ENCODE data around the gene ARHGAP19. TPM values are rescaled to one million over a fixed set of nuclear protein-coding genes. Genes with fewer than 3 reads are reported as not detected.

ARHGAP19 gene, protein sequence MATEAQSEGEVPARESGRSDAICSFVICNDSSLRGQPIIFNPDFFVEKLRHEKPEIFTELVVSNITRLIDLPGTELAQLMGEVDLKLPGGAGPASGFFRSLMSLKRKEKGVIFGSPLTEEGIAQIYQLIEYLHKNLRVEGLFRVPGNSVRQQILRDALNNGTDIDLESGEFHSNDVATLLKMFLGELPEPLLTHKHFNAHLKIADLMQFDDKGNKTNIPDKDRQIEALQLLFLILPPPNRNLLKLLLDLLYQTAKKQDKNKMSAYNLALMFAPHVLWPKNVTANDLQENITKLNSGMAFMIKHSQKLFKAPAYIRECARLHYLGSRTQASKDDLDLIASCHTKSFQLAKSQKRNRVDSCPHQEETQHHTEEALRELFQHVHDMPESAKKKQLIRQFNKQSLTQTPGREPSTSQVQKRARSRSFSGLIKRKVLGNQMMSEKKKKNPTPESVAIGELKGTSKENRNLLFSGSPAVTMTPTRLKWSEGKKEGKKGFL
- total RNA-seq (10 to 100 TPM; 23.3 to 26.5 TPM), polyA plus RNA-seq (8.9 TPM)

DNA sequence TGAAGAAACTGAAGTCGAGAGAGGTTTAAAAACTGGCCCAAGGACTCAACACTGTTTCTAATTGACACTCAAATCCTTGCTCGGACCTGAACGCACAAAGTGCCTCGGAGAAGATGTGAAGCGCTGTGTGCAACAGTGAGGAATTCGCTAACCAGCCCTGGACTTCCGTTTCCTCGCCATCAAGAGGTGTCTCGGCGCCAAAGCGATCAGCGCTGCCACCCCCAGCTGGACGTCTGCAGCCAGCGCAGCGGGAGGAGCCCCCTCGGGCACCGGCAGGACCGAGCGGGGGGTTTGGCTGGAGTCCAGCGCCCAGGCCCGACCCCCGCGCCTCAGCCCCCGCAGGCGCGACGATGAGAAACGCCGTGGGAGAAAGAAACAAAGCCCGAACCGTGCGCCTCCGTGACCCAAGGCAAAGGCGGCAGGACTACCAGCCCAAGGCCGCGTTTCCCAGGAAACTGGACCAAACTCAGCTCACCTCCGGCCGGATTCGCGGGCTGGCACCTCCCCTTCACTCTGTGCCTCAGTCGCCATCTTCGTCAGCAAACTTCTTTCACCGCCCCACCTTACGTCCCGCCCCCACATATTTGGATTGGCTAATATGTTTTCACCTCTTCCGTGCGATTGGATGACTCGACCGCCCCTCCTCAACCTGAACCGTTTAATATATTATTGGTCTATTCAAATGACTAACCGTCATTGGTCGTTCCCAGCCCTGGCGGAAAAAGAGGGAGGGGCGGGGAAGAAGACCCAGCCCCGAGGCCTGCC is at the start of gene ARHGAP19:
Gene ARHGAP19 (minus strand): TSS at position 541 of the 765 bp plus-strand sequence. CDS start 10 bp downstream, at position 531.
- peak within 1 kb of the TSS; percentile 72 for H3K27ac ChIP-seq (ENCODE audit: low read depth, low read length)
- Mint-ChIP-seq H3K27ac (peak within 1 kb of the TSS; percentile 43 to 96 (median 90)), H3K4me1 (peaks cover 20 to 28% (median 25%) of the 10 kb centered on the region in 3 donors), H3K9me3 (peaks cover 0 to 1% (median 0%) of the 10 kb centered on the region in 5 donors), H3K4me3 (peak within 1 kb of the TSS; percentile 89 to 99 (median 94)), H3K27me3 (peaks cover 1 to 3% of the 10 kb centered on the region in 2 donors), H3K36me3 (peaks cover 0 to 9% (median 0%) of the 10 kb centered on the region in 3 donors)
- H3K36me3 ChIP-seq (ENCODE audit: insufficient read depth, low read length), result no peaks in the 10 kb centered on the region
- H3K4me3 ChIP-seq (ENCODE audit: low read length), result peak within 1 kb of the TSS; percentile 89
- DNase-seq, result peak; percentile 85 to 96 (median 93)
- no peaks in the 10 kb centered on the region for H3K27me3 ChIP-seq (ENCODE audit: insufficient read depth, low read length, poor library complexity, severe bottlenecking)
- CTCF ChIA-PET, result interaction anchor here (1.5 to 1.8 kb wide), 3 partner anchors 27 to 109 kb away, joined by 4 to 6 read pairs (median 5); partner anchors contain the start of genes FRAT1 and RRP12
- POLR2A ChIA-PET, result interaction anchor here (1.4 to 1.6 kb wide), 2 partner anchors 27 to 42 kb away, joined by 6 to 7 read pairs; partner anchors contain the start of genes FRAT1 and FRAT2
- no peaks in the 10 kb centered on the region for H3K9me3 ChIP-seq (ENCODE audit: low read length)
- peaks cover 7% of the 10 kb centered on the region for H3K4me1 ChIP-seq (ENCODE audit: insufficient read depth, low read length)

DNA sequence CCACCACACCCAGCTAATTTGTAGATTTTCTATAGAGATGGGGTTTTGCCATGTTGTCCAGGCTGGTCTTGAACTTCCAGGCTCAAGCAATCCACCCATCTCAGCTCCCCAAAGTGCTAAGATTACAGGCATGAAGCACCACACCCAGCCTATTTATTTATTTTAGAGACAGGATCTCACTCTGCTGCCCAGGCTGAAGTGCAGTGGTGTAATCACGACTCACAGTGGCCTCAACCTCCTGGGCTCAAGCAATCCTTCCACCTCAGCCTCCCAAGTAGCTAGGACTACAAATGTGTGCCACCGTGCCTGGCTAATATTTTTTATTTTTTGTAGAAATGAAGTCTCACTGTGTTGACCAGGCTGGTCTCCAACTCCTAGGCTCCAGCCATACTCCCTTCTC is 49.0 kb upstream of the ARHGAP19 start:
- no peaks in the 10 kb centered on the region for H3K9me3 Mint-ChIP-seq
- peaks cover 3 to 6% of the 10 kb centered on the region in 2 donors for H3K27me3 Mint-ChIP-seq
- Histone ChIP-seq H3K27me3 (ENCODE audit: insufficient read depth, low read length, poor library complexity, severe bottlenecking) (no peaks in the 10 kb centered on the region), H3K36me3 (ENCODE audit: insufficient read depth, low read length) (no peaks in the 10 kb centered on the region), H3K27ac (ENCODE audit: low read depth, low read length) (no peak overlapping the region), H3K4me3 (ENCODE audit: low read length) (no peak overlapping the region), H3K9me3 (ENCODE audit: low read length) (no peaks in the 10 kb centered on the region), H3K4me1 (ENCODE audit: insufficient read depth, low read length) (no peaks in the 10 kb centered on the region)
- no peaks in the 10 kb centered on the region for H3K4me1 Mint-ChIP-seq
- H3K36me3 Mint-ChIP-seq, result no peaks in the 10 kb centered on the region
- ChIA-PET CTCF (no interaction called here), POLR2A (no interaction called here)
- no peak overlapping the region for H3K4me3 Mint-ChIP-seq
- no peak for DNase-seq
- H3K27ac Mint-ChIP-seq, result peak overlapping the region in 1 of 8 donors; percentile 84

DNA sequence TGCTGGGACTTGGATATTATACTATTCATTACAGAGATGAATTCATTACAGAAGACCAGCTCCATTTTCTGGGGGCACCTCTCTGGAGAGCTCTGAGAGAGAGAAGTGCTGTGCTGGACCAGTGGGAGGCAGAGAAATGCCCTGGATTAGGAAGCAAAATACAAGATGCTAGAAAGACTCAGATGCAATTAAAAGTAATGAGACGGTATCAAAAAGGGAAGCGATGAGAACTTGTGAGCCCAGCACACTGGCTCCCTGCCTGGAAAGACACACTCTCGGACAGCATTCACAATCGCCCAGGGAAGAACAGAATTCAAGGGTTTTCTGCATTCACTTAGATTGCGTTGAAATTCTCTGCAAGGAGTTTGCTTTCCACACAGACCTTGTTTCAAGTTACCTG is 45.6 kb upstream of the ARHGAP19 start:
- CTCF ChIA-PET, result no interaction called here
- POLR2A ChIA-PET, result no interaction called here

DNA sequence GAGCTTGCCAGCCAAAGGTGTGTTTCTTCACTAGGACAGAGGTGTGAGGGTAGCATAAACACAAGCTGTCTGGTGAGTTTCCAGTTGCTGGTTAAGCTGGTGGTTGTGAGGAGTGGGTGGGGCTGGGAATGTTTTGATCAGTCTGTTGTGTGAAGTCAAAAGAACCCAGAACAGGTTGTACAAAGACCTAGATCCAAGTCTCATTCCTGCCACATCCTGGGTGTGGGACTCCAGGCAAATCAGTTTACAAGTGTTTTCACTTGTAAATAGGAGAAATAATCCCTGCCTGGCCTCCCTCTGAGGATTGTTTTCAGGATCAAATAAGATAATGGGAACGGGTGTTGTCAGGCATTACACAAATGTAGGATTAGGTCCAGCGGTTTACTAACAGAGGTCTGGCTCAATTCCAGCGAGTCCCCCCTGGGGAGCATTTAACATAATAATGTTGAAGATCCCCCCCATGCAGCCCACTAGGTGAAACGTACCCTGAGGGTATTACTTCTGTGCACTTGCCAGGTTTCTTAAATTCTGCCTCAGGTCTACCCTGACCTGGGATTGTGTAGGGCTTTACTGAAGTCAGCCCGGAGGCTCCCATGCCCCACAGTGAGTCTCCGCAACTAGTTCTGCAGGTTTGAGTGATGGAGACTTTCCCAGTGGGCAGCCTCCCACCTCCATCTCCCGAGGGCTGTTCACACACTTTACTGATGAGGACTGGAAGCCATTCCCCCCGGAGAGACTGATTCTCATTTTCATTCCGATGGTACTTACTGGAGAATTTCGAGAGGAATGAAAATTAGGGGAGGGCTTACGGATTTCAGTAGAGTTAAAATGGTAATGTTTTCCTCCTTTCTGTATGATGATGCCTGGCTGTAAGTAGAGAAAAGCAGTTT is 44.8 kb upstream of the ARHGAP19 start:
- ChIA-PET POLR2A (no interaction called here), CTCF (no interaction called here)
- Histone ChIP-seq H3K9me3 (ENCODE audit: low read length) (no peaks in the 10 kb centered on the region), H3K4me1 (ENCODE audit: insufficient read depth, low read length) (peaks cover 11% of the 10 kb centered on the region), H3K27me3 (ENCODE audit: insufficient read depth, low read length, poor library complexity, severe bottlenecking) (no peaks in the 10 kb centered on the region), H3K27ac (ENCODE audit: low read depth, low read length) (no peak overlapping the region), H3K4me3 (ENCODE audit: low read length) (no peak overlapping the region), H3K36me3 (ENCODE audit: insufficient read depth, low read length) (no peaks in the 10 kb centered on the region)
- Mint-ChIP-seq H3K4me3 (peak overlapping the region in 3 of 7 donors; percentile 10 to 85 (median 77)), H3K27ac (no peak overlapping the region), H3K9me3 (peaks cover 0 to 2% (median 0%) of the 10 kb centered on the region in 5 donors), H3K4me1 (peaks cover 15 to 20% (median 20%) of the 10 kb centered on the region in 3 donors), H3K27me3 (peaks cover 2 to 6% of the 10 kb centered on the region in 2 donors), H3K36me3 (peaks cover 0 to 12% (median 5%) of the 10 kb centered on the region in 3 donors)
- no peak for DNase-seq

More for the DNA sequence above, 45.6 kb upstream of the ARHGAP19 start:
- no peak overlapping the region for H3K4me3 ChIP-seq (ENCODE audit: low read length)
- Mint-ChIP-seq H3K9me3 (peaks cover 0 to 2% (median 0%) of the 10 kb centered on the region in 5 donors), H3K27me3 (peaks cover 2 to 6% of the 10 kb centered on the region in 2 donors), H3K4me1 (peaks cover 8 to 12% (median 11%) of the 10 kb centered on the region in 3 donors), H3K27ac (no peak overlapping the region), H3K4me3 (peak overlapping the region in 1 of 7 donors; percentile 58), H3K36me3 (peaks cover 0 to 6% (median 3%) of the 10 kb centered on the region in 3 donors)
- DNase-seq, result no peak
- H3K9me3 ChIP-seq (ENCODE audit: low read length), result no peaks in the 10 kb centered on the region
- H3K4me1 ChIP-seq (ENCODE audit: insufficient read depth, low read length), result peaks cover 3% of the 10 kb centered on the region
- H3K27me3 ChIP-seq (ENCODE audit: insufficient read depth, low read length, poor library complexity, severe bottlenecking), result no peaks in the 10 kb centered on the region
- no peak overlapping the region for H3K27ac ChIP-seq (ENCODE audit: low read depth, low read length)
- no peaks in the 10 kb centered on the region for H3K36me3 ChIP-seq (ENCODE audit: insufficient read depth, low read length)

DNA sequence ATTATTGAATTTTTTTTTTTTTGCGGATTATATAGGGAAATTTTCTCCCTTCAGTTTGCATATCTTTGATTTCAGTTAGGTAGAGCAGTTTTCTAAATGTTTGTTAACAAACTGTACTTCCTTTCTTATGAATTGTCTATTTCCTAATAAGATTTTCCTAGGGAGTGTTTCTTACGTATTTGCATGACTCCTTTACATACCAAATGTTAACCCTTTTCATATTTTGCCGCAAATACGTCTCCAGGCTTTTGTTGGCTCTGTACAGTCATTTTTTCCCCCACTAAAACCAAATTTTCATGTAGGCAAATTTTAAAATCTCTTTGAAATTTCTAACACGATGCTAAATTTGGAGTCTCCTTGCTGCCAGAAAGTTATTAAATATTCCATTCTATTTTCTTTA is 44.0 kb upstream of the ARHGAP19 start:
- peaks cover 2 to 3% of the 10 kb centered on the region in 2 donors for H3K27me3 Mint-ChIP-seq
- H3K4me3 ChIP-seq (ENCODE audit: low read length), result no peak overlapping the region
- H3K4me1 Mint-ChIP-seq, result peaks cover 22 to 28% (median 27%) of the 10 kb centered on the region in 3 donors
- H3K27me3 ChIP-seq (ENCODE audit: insufficient read depth, low read length, poor library complexity, severe bottlenecking), result no peaks in the 10 kb centered on the region
- peaks cover 19% of the 10 kb centered on the region for H3K4me1 ChIP-seq (ENCODE audit: insufficient read depth, low read length)
- no peaks in the 10 kb centered on the region for H3K9me3 ChIP-seq (ENCODE audit: low read length)
- POLR2A ChIA-PET, result no interaction called here
- no peak for DNase-seq
- H3K27ac Mint-ChIP-seq, result peak overlapping the region in 3 of 8 donors; percentile 23 to 84 (median 83)
- H3K36me3 Mint-ChIP-seq, result peaks cover 0 to 16% (median 5%) of the 10 kb centered on the region in 3 donors
- CTCF ChIA-PET, result no interaction called here
- H3K4me3 Mint-ChIP-seq, result peak overlapping the region in 6 of 7 donors; percentile 53 to 85 (median 76)
- no peaks in the 10 kb centered on the region for H3K36me3 ChIP-seq (ENCODE audit: insufficient read depth, low read length)
- H3K9me3 Mint-ChIP-seq, result peaks cover 0 to 2% (median 0%) of the 10 kb centered on the region in 5 donors
- H3K27ac ChIP-seq (ENCODE audit: low read depth, low read length), result no peak overlapping the region

DNA sequence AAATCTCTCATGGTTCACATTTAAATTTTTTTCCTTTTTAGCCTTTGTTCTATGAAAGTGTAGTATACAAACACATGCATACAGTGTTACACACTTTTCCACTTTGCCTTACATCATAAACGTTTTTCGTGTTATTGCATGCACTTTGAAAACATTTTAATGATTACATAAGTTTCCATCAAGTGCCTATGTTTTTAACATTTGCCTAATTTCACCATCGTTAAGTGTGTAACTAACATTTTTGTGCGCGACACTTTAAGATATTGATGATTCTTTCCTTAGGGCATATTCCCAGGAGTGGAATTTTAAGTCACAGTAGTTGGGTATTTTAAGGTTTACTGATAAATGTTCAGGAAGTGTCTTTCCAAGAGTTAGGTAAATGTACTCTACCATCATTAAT is 43.6 kb upstream of the ARHGAP19 start:
- no peak for DNase-seq
- POLR2A ChIA-PET, result no interaction called here
- Histone ChIP-seq H3K4me1 (ENCODE audit: insufficient read depth, low read length) (peaks cover 23% of the 10 kb centered on the region), H3K27ac (ENCODE audit: low read depth, low read length) (no peak overlapping the region), H3K36me3 (ENCODE audit: insufficient read depth, low read length) (no peaks in the 10 kb centered on the region), H3K9me3 (ENCODE audit: low read length) (no peaks in the 10 kb centered on the region), H3K27me3 (ENCODE audit: insufficient read depth, low read length, poor library complexity, severe bottlenecking) (no peaks in the 10 kb centered on the region), H3K4me3 (ENCODE audit: low read length) (no peak overlapping the region)
- H3K9me3 Mint-ChIP-seq, result peaks cover 0 to 2% (median 0%) of the 10 kb centered on the region in 5 donors
- H3K27me3 Mint-ChIP-seq, result peaks cover 2 to 3% of the 10 kb centered on the region in 2 donors
- CTCF ChIA-PET, result no interaction called here
- H3K4me1 Mint-ChIP-seq, result peaks cover 25 to 32% (median 32%) of the 10 kb centered on the region in 3 donors
- H3K27ac Mint-ChIP-seq, result peak overlapping the region in 5 of 8 donors; percentile 47 to 84 (median 72)
- peaks cover 0 to 21% (median 5%) of the 10 kb centered on the region in 3 donors for H3K36me3 Mint-ChIP-seq
- peak overlapping the region; percentile 45 to 85 (median 74) for H3K4me3 Mint-ChIP-seq

DNA sequence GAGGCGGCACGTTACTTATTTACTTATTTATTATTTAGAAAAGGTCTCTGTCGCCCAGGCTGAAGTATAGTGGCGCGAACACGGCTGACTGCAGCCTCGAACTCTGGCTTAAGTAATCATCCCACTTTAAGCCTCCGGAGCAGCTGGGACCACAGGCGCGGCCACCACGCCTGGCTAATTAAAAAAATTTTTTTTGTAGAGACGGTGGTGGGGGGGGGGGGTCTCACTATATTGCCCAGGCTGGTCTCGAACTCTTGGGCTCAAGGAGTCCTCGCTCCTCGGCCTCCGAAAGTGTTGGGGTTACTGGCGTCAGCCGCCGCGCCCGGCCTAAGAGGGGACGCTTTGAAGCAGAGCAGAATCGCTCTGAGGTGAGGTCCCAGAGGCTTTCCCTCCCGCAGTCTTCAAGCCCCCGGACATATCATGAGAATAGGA is 42.8 kb upstream of the ARHGAP19 start:
- Histone ChIP-seq H3K27ac (ENCODE audit: low read depth, low read length) (no peak overlapping the region), H3K36me3 (ENCODE audit: insufficient read depth, low read length) (no peaks in the 10 kb centered on the region), H3K27me3 (ENCODE audit: insufficient read depth, low read length, poor library complexity, severe bottlenecking) (no peaks in the 10 kb centered on the region), H3K4me1 (ENCODE audit: insufficient read depth, low read length) (peaks cover 26% of the 10 kb centered on the region), H3K9me3 (ENCODE audit: low read length) (no peaks in the 10 kb centered on the region), H3K4me3 (ENCODE audit: low read length) (peak overlapping the region; percentile 81)
- CTCF ChIA-PET, result no interaction called here
- H3K9me3 Mint-ChIP-seq, result peaks cover 0 to 2% (median 0%) of the 10 kb centered on the region in 5 donors
- POLR2A ChIA-PET, result no interaction called here
- H3K27ac Mint-ChIP-seq, result peak overlapping the region in 4 of 8 donors; percentile 23 to 87 (median 66)
- H3K36me3 Mint-ChIP-seq, result peaks cover 0 to 23% (median 5%) of the 10 kb centered on the region in 3 donors
- DNase-seq, result no peak
- peaks cover 2 to 3% of the 10 kb centered on the region in 2 donors for H3K27me3 Mint-ChIP-seq
- peak overlapping the region; percentile 74 to 92 (median 80) for H3K4me3 Mint-ChIP-seq
- peaks cover 26 to 40% (median 36%) of the 10 kb centered on the region in 3 donors for H3K4me1 Mint-ChIP-seq

All from CD8-positive, alpha-beta memory T cell (primary cell).